ENCODE data around the gene NUP54.
A peak's percentile ranks its signal among the peaks of the same experiment; 100 is the strongest.

NUP54 gene

GRCh38 chr4:76148142-76148865, at the start of gene NUP54:
Gene NUP54 (minus strand): TSS chr4:76148397. CDS start chr4:76148374, 23 bp downstream.
- peak; percentile 98 for DNase-seq

GRCh38 chr4:76197031-76197743, 49.0 kb upstream of the NUP54 start:
- no peak for DNase-seq

- no peak for DNase-seq
These were observed 48.2 kb upstream of the NUP54 start for GRCh38 chr4:76196376-76196775.

GRCh38 chr4:76195326-76195725, 47.1 kb upstream of the NUP54 start:
- no peak for DNase-seq

GRCh38 chr4:76194325-76194724, 46.1 kb upstream of the NUP54 start:
- no peak for DNase-seq

- no peak for DNase-seq
These were observed 44.0 kb upstream of the NUP54 start for GRCh38 chr4:76192236-76192635.

- DNase-seq: no peak
These were observed 40.4 kb upstream of the NUP54 start for GRCh38 chr4:76188557-76188956.

- no peak for DNase-seq
These were observed 40.0 kb upstream of the NUP54 start for GRCh38 chr4:76188149-76188548.

GRCh38 chr4:76187152-76187551, 39.0 kb upstream of the NUP54 start:
- no peak for DNase-seq

- no peak for DNase-seq
These were observed 34.3 kb upstream of the NUP54 start for GRCh38 chr4:76182463-76182862.

GRCh38 chr4:76179398-76180318, 31.5 kb upstream of the NUP54 start:
- peak; percentile 77 for DNase-seq

- DNase-seq: no peak
These were observed 30.1 kb upstream of the NUP54 start for GRCh38 chr4:76178296-76178695.

- no peak for DNase-seq
These were observed 29.5 kb upstream of the NUP54 start for GRCh38 chr4:76177709-76178108.

- no peak for DNase-seq
These were observed 27.1 kb upstream of the NUP54 start for GRCh38 chr4:76175336-76175735.

- DNase-seq: no peak
These were observed 26.0 kb upstream of the NUP54 start for GRCh38 chr4:76174216-76174615.

GRCh38 chr4:76168688-76169087, 20.5 kb upstream of the NUP54 start:
- DNase-seq: no peak

GRCh38 chr4:76166480-76166879, 18.3 kb upstream of the NUP54 start:
- DNase-seq: no peak

- DNase-seq: no peak
These were observed 12.2 kb upstream of the NUP54 start for GRCh38 chr4:76160355-76160754.

- no peak for DNase-seq
These were observed 8.4 kb upstream of the NUP54 start for GRCh38 chr4:76156635-76157034.

- DNase-seq: no peak
These were observed 7.8 kb upstream of the NUP54 start for GRCh38 chr4:76155979-76156378.

- DNase-seq: no peak
These were observed 5.2 kb upstream of the NUP54 start for GRCh38 chr4:76153356-76153755.

GRCh38 chr4:76147454-76148141, 599 bp downstream of the NUP54 start:
- peak; percentile 78 for DNase-seq

GRCh38 chr4:76144546-76144945, 3.7 kb downstream of the NUP54 start:
- DNase-seq: no peak

Data from femur (tissue), 1 donor.